RWPE1 (cell line): ENCODE data around the gene ADAT3.

Experiments
- CTCF ChIA-PET: fragments of 350-600 bp; sonication (Branson Sonifier 250); formaldehyde crosslinking; extraction: SDS; loops from one replicate; lab custom pipeline; 2021; lab: Yijun Ruan, JAX
- POLR2A ChIA-PET: fragments of 400-600 bp; formaldehyde crosslinking; extraction: SDS; loops from one replicate; lab custom pipeline; 2020; ENCODE audit warnings: antibody characterized with exemption; ENCODE audit not compliant: low non-redundant PET; lab: Yijun Ruan, JAX
- DNase-seq: peaks from one replicate; pipeline ENCODE4 v3.0.0; 2012; ENCODE audit warnings: low spot score
- H3K27ac ChIP-seq: fragments of 450-650 bp; 2 replicates; pipeline ENCODE4 v1.5.1; 2017
- TF ChIP-seq, protein P1 (sequence below): fragments of 450-650 bp; conservative IDR thresholded peaks from 2 replicates; pipeline ENCODE4 v1.5.1; 2017; ENCODE audit warnings: low read depth, mild to moderate bottlenecking

Gene ADAT3

DNA sequence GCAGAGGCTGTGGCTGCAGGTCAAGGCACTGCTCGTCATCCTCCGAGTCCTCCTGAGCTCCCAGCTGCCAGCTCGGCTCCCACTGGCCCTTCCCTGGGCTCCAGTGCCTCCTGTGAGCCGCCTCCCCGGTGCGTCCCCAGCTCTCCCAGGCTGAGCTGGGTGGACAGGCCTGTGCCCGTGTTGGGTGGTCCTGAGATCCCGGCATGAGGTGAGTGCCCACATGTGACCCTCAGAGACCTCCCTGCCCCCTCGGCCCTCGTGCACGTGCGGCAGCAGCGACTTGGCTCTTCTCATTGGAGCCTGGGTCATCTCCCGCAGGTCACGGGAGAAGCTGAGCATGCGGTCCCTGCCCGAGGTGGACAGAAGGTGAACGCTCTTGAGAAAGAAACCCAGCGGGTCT is 15.4 kb downstream of the ADAT3 start:
- no peak for DNase-seq
- ChIA-PET CTCF (interaction anchor here (1.3 kb wide), 1 partner anchor 23 kb away, joined by 5 read pairs; no protein-coding TSS in a partner anchor), POLR2A (no interaction called here)
- TF ChIP-seq, protein P1, sequence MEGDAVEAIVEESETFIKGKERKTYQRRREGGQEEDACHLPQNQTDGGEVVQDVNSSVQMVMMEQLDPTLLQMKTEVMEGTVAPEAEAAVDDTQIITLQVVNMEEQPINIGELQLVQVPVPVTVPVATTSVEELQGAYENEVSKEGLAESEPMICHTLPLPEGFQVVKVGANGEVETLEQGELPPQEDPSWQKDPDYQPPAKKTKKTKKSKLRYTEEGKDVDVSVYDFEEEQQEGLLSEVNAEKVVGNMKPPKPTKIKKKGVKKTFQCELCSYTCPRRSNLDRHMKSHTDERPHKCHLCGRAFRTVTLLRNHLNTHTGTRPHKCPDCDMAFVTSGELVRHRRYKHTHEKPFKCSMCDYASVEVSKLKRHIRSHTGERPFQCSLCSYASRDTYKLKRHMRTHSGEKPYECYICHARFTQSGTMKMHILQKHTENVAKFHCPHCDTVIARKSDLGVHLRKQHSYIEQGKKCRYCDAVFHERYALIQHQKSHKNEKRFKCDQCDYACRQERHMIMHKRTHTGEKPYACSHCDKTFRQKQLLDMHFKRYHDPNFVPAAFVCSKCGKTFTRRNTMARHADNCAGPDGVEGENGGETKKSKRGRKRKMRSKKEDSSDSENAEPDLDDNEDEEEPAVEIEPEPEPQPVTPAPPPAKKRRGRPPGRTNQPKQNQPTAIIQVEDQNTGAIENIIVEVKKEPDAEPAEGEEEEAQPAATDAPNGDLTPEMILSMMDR = no peak
- no peak overlapping the region for H3K27ac ChIP-seq

DNA sequence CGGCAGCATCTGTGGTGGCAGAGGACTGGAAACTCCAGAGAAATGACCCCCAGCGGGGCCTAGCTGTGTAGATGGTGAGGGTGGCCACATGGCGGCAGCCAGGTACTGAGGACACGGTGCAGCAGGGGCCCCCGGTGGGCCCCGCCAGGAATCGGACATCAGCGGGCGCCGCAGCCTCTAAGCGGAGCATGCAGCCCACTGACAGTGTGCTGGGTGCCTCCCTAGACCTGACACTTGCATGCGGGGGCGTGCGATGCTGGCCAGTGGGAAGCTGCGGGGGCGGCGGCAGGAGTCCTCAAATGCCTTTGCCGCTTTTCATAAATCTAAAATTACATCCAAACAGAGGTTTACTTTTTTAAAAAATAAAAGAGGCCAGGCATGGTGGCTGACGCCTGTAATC is 16.1 kb downstream of the ADAT3 start:
- no peak for DNase-seq
- TF ChIP-seq, protein P1 = no peak
- CTCF ChIA-PET = no interaction called here
- H3K27ac ChIP-seq = no peak overlapping the region
- POLR2A ChIA-PET = no interaction called here

DNA sequence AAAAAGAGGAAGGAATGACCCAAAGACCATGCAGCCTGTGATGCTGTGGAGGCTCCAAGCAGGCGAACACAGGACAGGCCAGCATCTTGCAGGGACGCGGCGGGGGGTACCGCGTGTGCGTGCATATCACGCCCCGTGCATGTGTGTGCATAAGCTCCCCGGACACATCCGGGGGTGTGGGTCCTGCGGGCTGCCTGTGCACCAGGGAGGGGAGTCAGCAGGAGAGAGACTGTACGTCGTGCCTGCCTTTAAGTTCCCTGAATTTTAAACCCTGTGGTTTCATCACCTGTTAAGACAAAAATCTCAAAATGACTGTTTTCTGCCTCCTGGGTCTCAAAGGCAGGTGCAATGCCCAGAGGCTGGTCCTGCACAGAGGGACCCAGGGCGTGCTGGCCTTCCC is 16.6 kb downstream of the ADAT3 start:
- ChIA-PET CTCF (no interaction called here), POLR2A (no interaction called here)
- DNase-seq = no peak
- TF ChIP-seq, protein P1 = no peak
- 0 out of 2 replicates have a peak overlapping the region, but pooled peaks have one; percentile 7 for H3K27ac ChIP-seq

DNA sequence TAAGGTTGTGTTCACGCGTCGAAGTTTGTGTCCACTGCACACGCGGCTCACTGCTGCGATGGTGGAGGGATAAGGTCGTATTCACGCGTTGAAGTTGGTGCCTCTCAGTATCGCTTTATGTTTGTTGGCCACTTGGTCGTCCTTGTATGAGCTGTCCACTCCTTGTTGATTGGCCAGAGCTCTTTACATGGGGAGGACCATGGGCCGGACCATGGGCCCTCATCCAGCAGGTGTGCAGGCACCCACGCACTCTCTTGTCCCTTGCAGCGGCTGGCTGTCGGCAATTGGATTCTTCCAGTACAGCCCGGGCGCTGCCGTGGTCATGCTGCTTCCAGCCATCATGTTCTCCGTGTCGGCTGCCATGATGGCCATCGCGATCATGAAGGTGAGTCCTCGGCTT is 17.6 kb downstream of the ADAT3 start:
- POLR2A ChIA-PET = no interaction called here
- DNase-seq = no peak

DNA sequence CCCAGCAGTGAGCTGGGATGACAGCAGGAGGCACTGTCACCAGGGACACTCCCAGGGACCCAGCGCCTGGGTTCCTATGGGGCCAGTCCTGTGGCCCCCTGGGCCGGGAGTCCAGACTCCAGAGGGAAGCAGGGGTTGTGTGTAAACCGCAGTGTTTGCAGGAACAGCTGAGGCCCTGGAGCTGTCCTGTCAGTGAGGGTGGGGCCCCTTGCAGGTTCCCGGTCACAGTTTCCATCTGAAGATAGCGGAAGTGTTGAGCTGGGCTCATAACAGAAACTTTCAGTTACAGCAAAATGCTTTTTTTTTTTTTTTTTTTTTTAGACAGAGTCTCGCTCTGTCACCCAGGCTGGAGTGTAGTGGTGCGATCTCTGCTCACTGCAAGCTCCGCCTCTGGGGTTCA is 18.1 kb downstream of the ADAT3 start:
- TF ChIP-seq, protein P1 = no peak
- no peak overlapping the region for H3K27ac ChIP-seq
- DNase-seq = no peak
- ChIA-PET POLR2A (no interaction called here), CTCF (interaction anchor here (0.6 kb wide), 1 partner anchor 95 kb away, joined by 5 read pairs; no protein-coding TSS in a partner anchor)

More for the DNA sequence above, 17.6 kb downstream of the ADAT3 start:
- CTCF ChIA-PET = no interaction called here
- no peak overlapping the region for H3K27ac ChIP-seq
- TF ChIP-seq, protein P1 = no peak

DNA sequence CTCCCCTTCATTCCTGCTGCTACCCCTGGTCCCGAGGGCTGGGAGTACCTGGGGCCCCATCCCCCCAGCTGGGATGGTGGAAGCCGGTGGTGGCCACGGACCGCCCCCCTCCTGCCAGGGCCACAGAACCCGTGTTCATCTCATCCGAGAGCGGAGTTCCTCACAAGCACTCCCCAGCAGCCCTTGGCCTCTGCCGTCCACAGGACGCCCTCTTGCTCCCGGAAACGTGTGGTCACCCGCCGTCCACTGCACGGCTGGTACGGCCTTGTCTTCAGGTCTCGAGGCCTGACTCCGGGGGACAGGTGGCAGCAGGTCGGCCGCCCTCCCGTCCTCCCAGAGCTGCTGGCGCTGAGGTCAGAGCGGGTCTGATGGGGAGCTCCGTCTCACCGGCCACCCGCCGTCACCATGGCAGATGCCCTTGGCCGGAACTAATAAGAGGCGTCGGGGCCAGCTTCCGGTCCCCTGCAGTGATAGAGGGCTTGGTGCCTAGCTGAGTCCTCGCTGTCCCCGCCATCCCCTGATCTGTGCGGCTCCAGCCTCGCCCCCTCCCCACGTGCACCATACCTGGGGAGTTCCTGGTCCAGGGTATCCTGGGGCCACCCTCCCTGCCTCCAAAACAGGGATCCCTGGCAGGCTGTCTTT is 19.2 kb downstream of the ADAT3 start:
- POLR2A ChIA-PET = no interaction called here
- CTCF ChIA-PET = no interaction called here
- TF ChIP-seq, protein P1 = no peak
- H3K27ac ChIP-seq = peak overlapping the region; percentile 20
- no peak for DNase-seq
